CD4-positive, alpha-beta T cell treated with Interferon gamma for 1 hour (primary cell): ENCODE data around the gene RTN4R.

Experiments
- DNase-seq: peaks from one replicate; pipeline ENCODE4 v3.0.0-alpha.2; 2020

RTN4R gene

DNA sequence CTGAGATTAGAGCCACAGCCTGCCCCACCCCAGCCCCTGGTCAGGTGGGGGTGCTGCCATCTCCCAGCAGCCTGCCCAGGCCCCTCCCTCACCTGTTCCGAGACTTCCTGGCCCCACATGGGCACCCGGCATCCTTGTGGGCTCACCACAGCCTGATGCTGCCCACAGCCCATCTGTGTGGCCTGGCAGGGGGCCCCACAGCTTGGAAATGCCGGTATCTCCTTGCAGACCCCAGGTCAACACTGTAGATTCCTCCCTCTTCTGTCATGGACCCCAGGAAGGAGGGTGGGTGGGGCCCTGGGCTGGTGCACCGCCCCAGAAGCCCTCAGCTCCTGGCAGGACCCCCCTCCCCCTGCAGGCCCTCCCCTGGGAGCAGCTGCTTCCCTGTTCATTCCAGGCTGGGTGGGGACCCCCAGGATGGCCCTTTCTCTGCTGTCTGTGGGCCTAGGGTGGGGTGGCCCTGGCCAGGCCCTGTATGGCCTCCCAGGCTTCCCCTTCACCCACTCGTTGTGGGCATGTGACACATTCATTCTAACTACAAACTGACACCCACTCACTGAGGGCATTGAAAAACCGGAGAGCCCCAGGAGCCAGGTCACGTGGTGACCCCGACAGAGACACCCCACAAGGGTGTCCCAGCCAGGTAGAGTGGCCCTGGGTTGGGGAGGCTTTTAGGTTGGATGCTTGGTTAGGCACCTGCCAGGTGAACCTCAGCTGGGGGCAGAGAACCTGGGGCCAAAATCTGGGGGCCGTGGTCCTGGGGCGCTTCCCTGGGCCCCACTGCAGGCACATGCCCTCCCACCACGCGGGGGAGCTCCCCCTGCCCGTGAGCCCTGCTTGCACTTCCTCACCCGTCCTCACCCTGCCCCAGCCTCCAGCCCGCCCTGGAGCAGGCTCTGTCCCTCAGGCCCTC lies 73.2 kb downstream of the RTN4R start:
- DNase-seq = no peak

- DNase-seq = no peak
These were observed 74.2 kb downstream of the RTN4R start for GRCh38 chr22:20193761-20194494.

DNA sequence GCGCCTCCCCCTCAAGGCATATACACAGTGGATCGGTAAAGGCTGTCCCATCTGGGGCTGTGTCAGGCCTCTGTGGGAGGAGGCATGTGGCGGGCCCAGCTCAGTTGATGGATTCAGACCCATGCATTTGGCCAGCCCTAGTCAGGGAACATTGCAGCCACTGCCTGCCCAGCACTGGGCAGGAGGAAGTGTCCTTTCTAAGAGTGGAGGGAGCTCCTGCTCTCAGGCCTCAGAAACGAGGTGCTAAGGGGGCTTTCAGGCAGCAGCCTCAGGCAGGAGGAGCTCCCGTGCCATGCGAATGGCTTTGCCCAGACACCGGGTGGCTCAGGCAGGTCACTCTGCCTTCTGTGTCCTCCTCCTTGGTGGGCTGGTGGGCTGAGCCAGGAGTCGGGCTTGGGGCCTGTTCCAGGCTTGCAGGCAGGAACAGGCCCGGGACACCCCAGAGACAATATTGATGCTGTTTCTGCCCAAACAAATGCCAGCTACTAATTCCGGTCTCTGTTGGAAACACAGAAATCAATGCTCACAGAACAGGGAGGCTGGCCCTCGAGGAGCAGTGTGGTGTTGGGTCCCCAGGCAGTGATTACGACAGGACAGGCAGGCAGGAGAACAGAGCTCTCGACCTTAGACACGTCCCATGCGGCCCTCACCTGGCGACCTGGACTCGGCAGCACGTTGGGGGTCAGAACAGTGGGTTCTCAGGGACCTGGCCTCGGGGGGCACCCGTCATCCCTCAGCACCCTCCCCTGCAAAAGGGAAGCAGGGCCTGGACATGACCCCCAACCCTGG lies 75.0 kb downstream of the RTN4R start:
- DNase-seq = no peak

DNA sequence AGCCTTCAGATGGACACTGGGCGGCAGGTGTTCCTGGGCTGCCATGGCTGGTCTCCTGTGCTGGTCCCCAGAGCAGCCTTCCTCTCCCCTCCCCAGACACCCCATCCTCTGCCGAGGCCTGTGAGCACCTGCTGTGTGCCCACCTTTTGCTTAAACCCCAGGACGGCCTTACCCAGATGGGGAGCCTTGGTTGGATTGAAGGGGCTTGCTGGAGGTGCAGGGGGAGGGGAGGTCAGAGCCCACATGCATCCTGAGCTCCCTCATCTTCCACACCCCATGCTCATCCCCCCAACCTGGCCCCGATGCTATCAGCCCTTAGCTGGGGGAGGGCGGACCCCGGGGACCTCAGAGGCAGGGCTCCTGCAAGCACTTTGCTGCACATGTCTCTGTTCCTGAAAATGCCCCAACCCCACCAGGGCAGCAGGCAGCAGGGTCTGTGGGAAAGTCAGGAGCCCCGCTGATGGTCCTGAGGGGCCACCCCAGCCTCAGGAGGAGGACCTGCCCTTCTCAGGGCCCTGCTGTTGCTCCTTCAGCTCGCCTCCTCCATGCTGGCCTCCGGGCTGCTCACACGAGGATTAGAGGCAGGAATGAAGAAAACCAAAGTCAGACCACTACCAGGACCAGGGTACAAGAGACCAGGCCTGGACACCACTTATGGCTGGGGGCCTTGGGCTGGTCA lies 75.7 kb downstream of the RTN4R start:
- DNase-seq = no peak

DNA sequence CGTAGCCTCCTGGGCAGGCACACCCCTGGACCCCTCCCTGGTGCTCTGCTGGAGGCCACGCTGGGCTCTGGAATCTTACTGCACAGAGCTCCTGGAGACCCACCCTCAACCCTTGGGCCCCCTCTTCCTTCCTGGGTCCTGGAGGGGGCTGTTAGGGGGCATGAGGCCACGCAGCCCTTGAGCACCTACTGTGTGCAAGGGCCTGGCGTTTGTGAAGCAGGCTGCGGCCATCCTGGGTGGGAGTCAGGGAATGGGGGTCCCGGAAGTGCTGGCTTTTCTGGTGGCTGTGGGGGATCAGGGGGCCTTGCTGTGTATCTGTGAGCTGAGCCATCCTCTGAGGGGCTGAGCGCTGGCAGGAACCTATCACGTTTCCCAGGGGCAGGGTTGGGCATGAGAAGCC lies 76.3 kb downstream of the RTN4R start:
- no peak for DNase-seq
